Prostate gland (tissue), 2 donors: ENCODE measurements around the gene SPAG6. TPM values are rescaled to one million over a fixed set of nuclear protein-coding genes. Genes with fewer than 3 reads are reported as not detected.
"Not testable (repeated sequence)": the region's sequence is repeated elsewhere in the genome, so short reads cannot be mapped to it uniquely, and the experiment has no call there.

ENCODE experiments used
- DNase-seq: peaks from one replicate; pipeline ENCODE4 v3.0.0-alpha.2; 2019; ENCODE audit warnings: low spot score
- H3K27ac ChIP-seq, 2 donors: fragments of 200-600 bp; sonication (generic); 2 replicates each; pipeline ENCODE4 v1.5.1; 2017 to 2019
- H3K27me3 ChIP-seq: fragments of 200-600 bp; sonication (generic); replicated peaks from 2 replicates; pipeline ENCODE4 v1.5.1; 2019; ENCODE audit not compliant: insufficient read depth
- H3K36me3 ChIP-seq, 2 donors: fragments of 200-600 bp; sonication (generic); 1 replicate in 1 of 2; 2 replicates in 1 of 2; pipeline versions ENCODE4 v1.5.1 to v1.8.1; 2017 to 2019
- H3K4me1 ChIP-seq: fragments of 200-600 bp; sonication (generic); replicated peaks from 2 replicates; pipeline ENCODE4 v1.5.1; 2019
- H3K4me3 ChIP-seq, 2 donors: fragments of 200-600 bp; sonication (generic); 2 replicates each; pipeline ENCODE4 v1.5.1; 2017 to 2019
- H3K9me3 ChIP-seq: fragments of 200-600 bp; sonication (generic); 2 replicates; pipeline ENCODE4 v1.5.1; 2017
- CTCF ChIP-seq, 4 experiments: fragments of 200-600 bp in 2 of 4; fragments of 450-650 bp in 2 of 4; sonication (generic) in 2 of 4; IDR thresholded peaks; 1 replicate in 3 of 4; 2 replicates in 1 of 4; pipeline ENCODE4 v1.5.1; 2016 to 2019; ENCODE audit warnings: antibody characterized with exemption in 4 of 4, mild to moderate bottlenecking in 2 of 4, moderate library complexity in 2 of 4
- POLR2A ChIP-seq: fragments of 450-650 bp; IDR thresholded peaks from one replicate; pipeline ENCODE4 v1.6.1; 2016; ENCODE audit warnings: antibody characterized with exemption, mild to moderate bottlenecking
- POLR2AphosphoS5 ChIP-seq: sonication (generic); formaldehyde crosslinking; IDR thresholded peaks from one replicate; pipeline ENCODE4 v1.6.1; 2017; ENCODE audit warnings: antibody characterized with exemption
- WGBS: methylation state at CpG from one replicate; pipeline ENCODE4 v1.1.5; 2018; 5-methylcytosine and 5-hydroxymethylcytosine counted together
- intact Hi-C: fragments of 100-400 bp; cut with DNase I; formaldehyde crosslinking; loops from one replicate; pipeline ENCODE4 v1.14.2; 2022
- total RNA-seq, 2 donors: library from RNA; depleted of rRNA; stranded (reverse); fragments of >200 nt; gene quantifications; one replicate each; pipeline ENCODE4 v1.1.0, GENCODE V29; 2016

SPAG6 gene
- total RNA-seq, 2 donors from 2014 or later: 5.8 to 20.3 TPM

GRCh38 chr10:22351131-22351703, 5.9 kb downstream of the SPAG6 start:
- Histone ChIP-seq H3K27ac (no peak overlapping the region), H3K9me3 (no peaks in the 10 kb centered on the region), H3K4me3 (no peak overlapping the region), H3K27me3 (no peaks in the 10 kb centered on the region), H3K36me3 (no peaks in the 10 kb centered on the region), H3K4me1 (no peaks in the 10 kb centered on the region)
- TF ChIP-seq CTCF (IDR thresholded peaks at IDR 0.05) (no peak), POLR2A (no peak), POLR2AphosphoS5 (no peak)
- no peak for DNase-seq
- 84% methylated on average over 5 of the region's 5 CpGs for WGBS
- intact Hi-C loops: no loop called here

DNA sequence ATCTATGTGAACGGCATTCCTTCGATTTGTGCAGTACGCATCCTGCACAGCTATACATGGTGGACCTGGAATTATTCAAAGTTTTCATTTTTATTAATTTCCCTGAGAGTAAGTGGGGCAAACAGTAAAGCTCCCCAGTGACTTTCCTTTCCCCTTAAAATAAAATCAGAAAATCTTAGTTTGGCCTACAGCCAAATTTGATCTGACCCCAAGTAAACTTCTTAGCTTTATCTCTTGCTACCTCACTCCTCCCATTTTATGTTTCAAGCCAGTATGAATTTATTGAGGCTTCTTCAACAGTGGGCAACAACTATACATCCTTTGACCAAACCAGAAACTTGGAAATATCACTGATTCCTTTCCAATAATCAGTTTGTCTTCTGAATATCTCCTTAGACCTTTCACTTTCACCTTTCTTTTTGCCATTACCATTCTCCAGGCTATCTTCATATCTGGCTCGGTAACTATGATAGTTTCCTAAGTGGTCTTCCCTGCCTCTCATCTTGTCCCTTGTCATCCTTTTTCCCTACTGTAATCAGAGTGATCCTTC, 11.1 kb downstream of the SPAG6 start:
- Histone ChIP-seq H3K4me1 (no peaks in the 10 kb centered on the region), H3K27me3 (no peaks in the 10 kb centered on the region), H3K27ac (no peak overlapping the region), H3K36me3 (no peaks in the 10 kb centered on the region), H3K9me3 (no peaks in the 10 kb centered on the region), H3K4me3 (no peak overlapping the region)
- no peak for DNase-seq
- WGBS: 90% methylated on average over 4 of the region's 4 CpGs
- no peak for TF ChIP-seq POLR2A
- TF ChIP-seq POLR2AphosphoS5: no peak
- no peak for TF ChIP-seq CTCF (IDR thresholded peaks at IDR 0.05)
- intact Hi-C loops: no loop called here

DNA sequence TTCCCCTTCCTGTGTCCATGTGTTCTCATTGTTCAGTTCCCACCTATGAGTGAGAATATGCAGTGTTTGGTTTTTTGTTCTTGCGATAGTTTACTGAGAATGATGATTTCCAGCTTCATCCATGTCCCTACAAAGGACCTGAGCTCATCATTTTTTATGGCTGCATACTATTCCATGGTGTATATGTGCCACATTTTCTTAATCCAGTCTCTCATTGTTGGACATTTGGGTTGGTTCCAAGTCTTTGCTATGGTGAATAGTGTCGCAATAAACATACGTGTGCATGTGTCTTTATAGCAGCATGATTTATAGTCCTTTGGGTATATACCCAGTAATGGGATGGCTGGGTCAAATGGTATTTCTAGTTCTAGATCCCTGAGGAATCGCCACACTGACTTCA, 12.5 kb downstream of the SPAG6 start:
- DNase-seq, H3K36me3 ChIP-seq, H3K9me3 ChIP-seq, H3K27me3 ChIP-seq, H3K4me1 ChIP-seq, H3K27ac ChIP-seq, H3K4me3 ChIP-seq, intact Hi-C loops: not testable (repeated sequence)
- 98% methylated on average over 3 of the region's 4 CpGs for WGBS

DNA sequence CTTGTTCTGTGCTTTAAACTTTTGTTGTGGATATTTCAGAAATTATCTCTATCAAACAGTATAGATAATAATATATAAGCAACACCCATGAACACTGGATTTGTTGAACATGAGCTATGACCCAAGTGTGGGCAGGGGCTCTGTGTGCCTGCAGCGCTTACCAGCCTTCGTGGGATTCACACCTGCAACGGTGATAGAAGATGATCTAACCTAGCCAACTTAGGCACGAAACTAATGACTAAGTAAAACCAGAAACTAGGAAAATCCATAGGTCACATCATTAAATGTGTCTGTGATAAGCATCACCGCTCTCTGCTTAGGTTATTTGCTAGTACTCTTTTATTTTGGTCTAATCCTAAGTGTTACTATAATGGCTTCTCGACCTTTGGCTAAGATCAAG, 18.0 kb downstream of the SPAG6 start:
- intact Hi-C loops: no loop called here
- WGBS: 93% methylated on average over 6 of the region's 6 CpGs

DNA sequence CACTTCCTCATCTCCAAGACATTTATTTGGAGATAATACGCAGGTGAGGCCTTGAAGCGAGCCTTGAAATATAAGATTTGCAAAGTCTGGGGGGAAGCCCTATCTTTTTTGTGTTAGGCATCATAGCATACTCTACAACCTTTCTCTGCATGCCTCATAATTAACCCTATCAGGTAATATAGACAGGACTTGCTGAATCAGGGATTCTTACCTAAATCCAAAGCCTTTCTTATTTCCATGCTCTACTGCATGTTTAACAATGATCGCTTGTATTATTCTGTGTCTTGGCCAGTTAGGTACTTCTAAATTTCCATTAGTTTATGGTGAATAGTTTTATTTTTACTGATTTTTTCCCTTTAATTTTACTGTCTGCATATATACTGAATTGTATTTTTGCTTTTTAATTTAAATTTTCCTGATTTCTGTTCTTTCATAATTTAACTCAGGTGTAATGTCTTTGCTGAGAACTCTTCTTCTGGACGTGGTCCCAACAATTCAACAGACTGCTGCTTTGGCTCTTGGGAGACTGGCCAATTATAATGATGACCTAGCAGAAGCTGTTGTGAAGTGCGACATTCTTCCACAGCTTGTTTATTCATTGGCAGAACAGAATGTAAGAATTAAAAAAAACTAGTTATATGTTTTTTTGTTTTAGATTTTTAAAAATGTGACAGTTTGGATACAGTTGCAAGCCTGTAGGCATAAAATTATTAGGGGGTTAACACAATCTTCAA, 19.3 kb downstream of the SPAG6 start:
- intact Hi-C loops: no loop called here
- H3K4me3 ChIP-seq: no peak overlapping the region
- H3K9me3 ChIP-seq: no peaks in the 10 kb centered on the region
- H3K4me1 ChIP-seq: no peaks in the 10 kb centered on the region
- no peaks in the 10 kb centered on the region for H3K36me3 ChIP-seq
- WGBS: 81% methylated on average over 5 of the region's 5 CpGs
- TF ChIP-seq CTCF (IDR thresholded peaks at IDR 0.05) (no peak), POLR2A (no peak), POLR2AphosphoS5 (no peak)
- H3K27me3 ChIP-seq: no peaks in the 10 kb centered on the region
- DNase-seq: no peak
- no peak overlapping the region for H3K27ac ChIP-seq

More for the DNA sequence above, 18.0 kb downstream of the SPAG6 start:
- Histone ChIP-seq H3K27me3 (no peaks in the 10 kb centered on the region), H3K36me3 (no peaks in the 10 kb centered on the region), H3K4me3 (no peak overlapping the region), H3K4me1 (no peaks in the 10 kb centered on the region), H3K9me3 (no peaks in the 10 kb centered on the region), H3K27ac (no peak overlapping the region)
- DNase-seq: no peak
- TF ChIP-seq POLR2AphosphoS5: no peak
- no peak for TF ChIP-seq POLR2A
- no peak for TF ChIP-seq CTCF (IDR thresholded peaks at IDR 0.05)
